ENCODE measurements around the gene NDUFS7. TPM values are rescaled to one million over a fixed set of nuclear protein-coding genes. Genes with fewer than 3 reads are reported as not detected.

Gene NDUFS7
- total and polyA plus RNA-seq, 9 of the 15 experiments (the other 6 are each of a cell fraction or from before 2014, with no cell fraction given) = 6.0 to 271 (median 60.6) TPM

- TF ChIP-seq DIDO1 (tag; IDR thresholded peaks at IDR 0.05; ENCODE audit: low read depth) (peak; percentile 95), E2F3 (CRISPR knock-in tag; IDR thresholded peaks at IDR 0.05) (no peak), SIX5 (IDR thresholded peaks at IDR 0.05; ENCODE audit: borderline replicate concordance in 1 of 2, insufficient read depth in 1 of 2, low read depth in 1 of 2, low read length in 2 of 2) (peak; percentile 82 to 87), SMAD2 (IDR thresholded peaks at IDR 0.05; ENCODE audit: low read depth, low read length) (no peak), XRCC3 (IDR thresholded peaks at IDR 0.05) (no peak), KDM4B (IDR thresholded peaks at IDR 0.05; ENCODE audit: borderline replicate concordance in 2 of 2, low read depth in 1 of 2) (peak in 1 of 2 experiments; percentile 91; a peak in 1 of 4 replicates), IRF9 (tag; IDR thresholded peaks at IDR 0.05) (peak; percentile 88), NELFE (IDR thresholded peaks at IDR 0.05; ENCODE audit: insufficient read depth, insufficient read length) (no peak), TBP (optimal IDR thresholded peaks at IDR 0.05; ENCODE audit: low read depth, low read length) (peak; percentile 99), BRF1 (IDR thresholded peaks at IDR 0.05; ENCODE audit: borderline replicate concordance, extremely low read depth, insufficient read length) (peak; percentile 95), YBX1 (IDR thresholded peaks at IDR 0.05) (no peak), RREB1 (CRISPR knock-in tag; IDR thresholded peaks at IDR 0.05) (peak; percentile 89; the same call in 1 of the 2 replicates), RNF219 (CRISPR knock-in tag; IDR thresholded peaks at IDR 0.05) (no peak), CBFA2T3 (IDR thresholded peaks at IDR 0.05) (peak; percentile 45), USF2 (CRISPR knock-in tag; IDR thresholded peaks at IDR 0.05) (peak; percentile 62), NR0B1 (IDR thresholded peaks at IDR 0.05; ENCODE audit: partially characterized antibody) (no peak)
Observed at GRCh38 chr19:1383312-1384084, at the start of gene NDUFS7 (continued).
